ENCODE measurements around the gene LEMD3. TPM values are rescaled to one million over a fixed set of nuclear protein-coding genes. Genes with fewer than 3 reads are reported as not detected.

The LEMD3 gene
- total and polyA plus RNA-seq, 2 of the 8 experiments (the other 6 are each of a cell fraction or from before 2014, with no cell fraction given): 5.8 to 33.2 TPM

DNA sequence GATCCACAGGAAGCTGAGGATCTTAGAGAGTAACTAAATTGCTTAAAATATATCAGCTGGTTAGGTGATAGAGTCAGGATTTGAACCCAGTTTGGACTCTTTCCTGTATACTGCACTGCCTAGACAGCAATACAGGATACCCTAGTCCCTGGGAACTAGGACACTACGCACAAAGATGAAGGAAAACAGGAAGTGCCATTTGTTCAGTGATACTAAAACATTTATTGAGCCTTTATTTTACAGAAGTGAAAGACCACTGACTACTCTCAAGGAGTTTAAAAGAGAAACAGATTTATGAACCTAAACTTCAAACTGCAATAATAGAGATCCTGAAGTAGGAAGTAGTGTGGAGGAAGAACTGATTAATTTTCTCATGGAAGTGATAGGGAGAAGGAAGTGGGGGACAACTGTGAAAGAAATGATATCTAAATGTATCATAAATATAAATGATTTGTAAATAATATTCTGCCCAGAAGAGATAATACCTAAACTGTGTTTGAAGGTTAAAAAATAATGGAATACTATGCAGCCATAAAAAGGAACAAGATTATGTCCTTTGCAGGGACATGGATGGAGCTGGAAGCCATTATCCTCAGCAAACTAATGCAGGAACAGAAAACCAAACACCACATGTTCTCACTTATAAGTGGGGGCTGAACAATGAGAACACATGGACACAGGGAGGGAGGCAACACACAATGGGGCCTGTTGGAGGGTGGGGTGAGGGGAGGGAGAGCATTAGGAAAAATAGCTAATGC lies 127.3 kb downstream of the LEMD3 start:
- Histone ChIP-seq H2AK5ac (ENCODE audit: low read depth, low read length) (no peak overlapping the region), H3K4me3 (ENCODE audit: extremely low read depth in 1 of 4, insufficient read depth in 2 of 4, low read depth in 3 of 4, low read length in 4 of 4) (no peak overlapping the region), H3K14ac (ENCODE audit: insufficient read length) (no peak overlapping the region), H3K4ac (replicated peaks; ENCODE audit: insufficient read length, low read depth, low read length) (no peak overlapping the region), H3K4me2 (ENCODE audit: insufficient read depth in 1 of 2, low read depth in 2 of 2, low read length in 2 of 2) (no peak overlapping the region), H3K36me3 (ENCODE audit: control insufficient read depth in 2 of 4, insufficient read depth in 4 of 4, low read length in 3 of 4) (no peaks in the 10 kb centered on the region), H3K4me1 (replicated peaks in 1 of 4; ENCODE audit: control insufficient read depth in 3 of 4, insufficient read depth in 4 of 4, low read length in 3 of 4) (no peaks in the 10 kb centered on the region), H4K5ac (ENCODE audit: insufficient read length, low read depth, low read length) (no peak overlapping the region), H3K56ac (replicated peaks; ENCODE audit: insufficient read length, low read depth, low read length) (no peak overlapping the region), H2BK12ac (ENCODE audit: low read depth, low read length) (no peak overlapping the region), H3K79me1 (ENCODE audit: low read depth, low read length) (no peaks in the 10 kb centered on the region), H2AFZ (ENCODE audit: low read length) (no peak overlapping the region), H2BK15ac (ENCODE audit: low read length) (no peak overlapping the region), H4K20me1 (replicated peaks in 1 of 2; ENCODE audit: control insufficient read depth in 1 of 2, insufficient read depth in 2 of 2, low read length in 2 of 2) (no peaks in the 10 kb centered on the region), H3K9me3 (ENCODE audit: insufficient read depth in 2 of 2, low read depth in 1 of 2, low read length in 1 of 2) (no peaks in the 10 kb centered on the region), H3K23me2 (ENCODE audit: low read depth, low read length) (no peaks in the 10 kb centered on the region; the same call in 1 of the 2 replicates), H2BK20ac (ENCODE audit: low read length) (no peak overlapping the region), H2BK5ac (ENCODE audit: low read depth, low read length) (no peak overlapping the region), H3K27ac (ENCODE audit: low read depth, low read length) (no peak overlapping the region), H4K8ac (ENCODE audit: extremely low read depth, insufficient read depth, low read length) (no peak overlapping the region), H3K27me3 (replicated peaks in 1 of 4; ENCODE audit: control insufficient read depth in 3 of 4, extremely low read depth in 1 of 4, insufficient read depth in 3 of 4, low read length in 3 of 4) (no peaks in the 10 kb centered on the region), H2BK120ac (replicated peaks; ENCODE audit: low read depth, low read length) (no peak overlapping the region), H3K79me2 (ENCODE audit: control insufficient read depth in 1 of 2, insufficient read depth in 2 of 2, low read length in 2 of 2) (no peaks in the 10 kb centered on the region), H4K91ac (replicated peaks; ENCODE audit: insufficient read length, low read length) (no peak overlapping the region), H3K9ac (replicated peaks in 1 of 4; ENCODE audit: extremely low read depth in 1 of 4, low read depth in 3 of 4, low read length in 3 of 4) (no peak overlapping the region), H3K18ac (ENCODE audit: extremely low read depth, low read length) (no peak overlapping the region), H3K23ac (ENCODE audit: insufficient read length) (no peak overlapping the region)
- ChIA-PET CTCF (ENCODE audit: partially characterized antibody) (no interaction called here), POLR2A (ENCODE audit: partially characterized antibody) (no interaction called here)
- 100% methylated on average over 1 of the region's 1 CpG; no CpG with 5 or more reads in 1 of the 2 experiments for WGBS, 2 experiments (ENCODE audit: extremely low coverage in 1 of 2, insufficient coverage in 1 of 2, insufficient read length in 1 of 2, insufficient replicate concordance in 2 of 2, low coverage in 1 of 2, low lambda C conversion rate in 2 of 2, missing lambda C conversion rate in 1 of 2)
- TF ChIP-seq SAP30 (IDR thresholded peaks at IDR 0.05; ENCODE audit: insufficient read depth, insufficient replicate concordance, low read length) (no peak), POLR2A (IDR thresholded peaks at IDR 0.05; ENCODE audit: control extremely low read depth in 1 of 2, low read depth in 2 of 2, low read length in 2 of 2) (no peak), CREB1 (IDR thresholded peaks at IDR 0.05) (no peak), SIN3A (conservative IDR thresholded peaks at IDR 0.05 in 1 of 2, IDR thresholded peaks at IDR 0.05 in 1 of 2; ENCODE audit: low read depth in 1 of 2, low read length in 2 of 2) (no peak), EGR1 (IDR thresholded peaks at IDR 0.05; ENCODE audit: borderline replicate concordance, low read depth, low read length) (no peak), POU5F1 (IDR thresholded peaks at IDR 0.05; ENCODE audit: low read depth, low read length) (no peak), TEAD4 (IDR thresholded peaks at IDR 0.05; ENCODE audit: low read depth, low read length) (no peak), SP2 (IDR thresholded peaks at IDR 0.05; ENCODE audit: low read length) (no peak), KDM5A (IDR thresholded peaks at IDR 0.05; ENCODE audit: low read length) (no peak)
- TF ChIP-seq, protein P1, sequence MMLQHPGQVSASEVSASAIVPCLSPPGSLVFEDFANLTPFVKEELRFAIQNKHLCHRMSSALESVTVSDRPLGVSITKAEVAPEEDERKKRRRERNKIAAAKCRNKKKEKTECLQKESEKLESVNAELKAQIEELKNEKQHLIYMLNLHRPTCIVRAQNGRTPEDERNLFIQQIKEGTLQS (IDR thresholded peaks at IDR 0.05; ENCODE audit: insufficient read depth, low read depth, low read length): no peak
- TF ChIP-seq, protein P2, sequence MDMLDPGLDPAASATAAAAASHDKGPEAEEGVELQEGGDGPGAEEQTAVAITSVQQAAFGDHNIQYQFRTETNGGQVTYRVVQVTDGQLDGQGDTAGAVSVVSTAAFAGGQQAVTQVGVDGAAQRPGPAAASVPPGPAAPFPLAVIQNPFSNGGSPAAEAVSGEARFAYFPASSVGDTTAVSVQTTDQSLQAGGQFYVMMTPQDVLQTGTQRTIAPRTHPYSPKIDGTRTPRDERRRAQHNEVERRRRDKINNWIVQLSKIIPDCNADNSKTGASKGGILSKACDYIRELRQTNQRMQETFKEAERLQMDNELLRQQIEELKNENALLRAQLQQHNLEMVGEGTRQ (IDR thresholded peaks at IDR 0.05; ENCODE audit: low read length): no peak
- TF ChIP-seq, protein P3, sequence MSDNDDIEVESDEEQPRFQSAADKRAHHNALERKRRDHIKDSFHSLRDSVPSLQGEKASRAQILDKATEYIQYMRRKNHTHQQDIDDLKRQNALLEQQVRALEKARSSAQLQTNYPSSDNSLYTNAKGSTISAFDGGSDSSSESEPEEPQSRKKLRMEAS (IDR thresholded peaks at IDR 0.05): no peak
- FAIRE-seq (no peak), DNase-seq (ENCODE audit: low read depth in 1 of 2, low spot score in 2 of 2) (no peak)

Measured in H1 (cell line).